ENCODE data around the gene GDF3.
"Not testable (repeated sequence)": the region's sequence is repeated elsewhere in the genome, so short reads cannot be mapped to it uniquely, and the experiment has no call there.

GDF3 gene

GRCh38 chr12:7731486-7731885, 35.9 kb upstream of the GDF3 start:
- CTCF ChIA-PET, result no interaction called here
- H3K27ac ChIP-seq (ENCODE audit: extremely low read depth, low read depth, low read length), result no peak overlapping the region
- no peak overlapping the region for H3K4me3 ChIP-seq (ENCODE audit: low read depth, low read length)
- no peak for TF ChIP-seq ZNF626 (tag by site-specific recombination; IDR thresholded peaks at IDR 0.05)
- TF ChIP-seq, protein P1, sequence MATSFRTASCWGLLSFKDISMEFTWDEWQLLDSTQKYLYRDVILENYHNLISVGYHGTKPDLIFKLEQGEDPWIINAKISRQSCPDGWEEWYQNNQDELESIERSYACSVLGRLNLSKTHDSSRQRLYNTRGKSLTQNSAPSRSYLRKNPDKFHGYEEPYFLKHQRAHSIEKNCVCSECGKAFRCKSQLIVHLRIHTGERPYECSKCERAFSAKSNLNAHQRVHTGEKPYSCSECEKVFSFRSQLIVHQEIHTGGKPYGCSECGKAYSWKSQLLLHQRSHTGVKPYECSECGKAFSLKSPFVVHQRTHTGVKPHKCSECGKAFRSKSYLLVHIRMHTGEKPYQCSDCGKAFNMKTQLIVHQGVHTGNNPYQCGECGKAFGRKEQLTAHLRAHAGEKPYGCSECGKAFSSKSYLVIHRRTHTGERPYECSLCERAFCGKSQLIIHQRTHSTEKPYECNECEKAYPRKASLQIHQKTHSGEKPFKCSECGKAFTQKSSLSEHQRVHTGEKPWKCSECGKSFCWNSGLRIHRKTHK (tag by site-specific recombination; IDR thresholded peaks at IDR 0.05), result no peak
- POLR2A ChIA-PET, result no interaction called here
- no peaks in the 10 kb centered on the region for H3K9me3 ChIP-seq (ENCODE audit: control insufficient read depth, insufficient read depth, low read depth, low read length)
- no peaks in the 10 kb centered on the region for H3K4me1 ChIP-seq (ENCODE audit: control insufficient read depth, insufficient read depth, low read length)
- no peaks in the 10 kb centered on the region for H3K36me3 ChIP-seq (ENCODE audit: control insufficient read depth in 2 of 2, insufficient read depth in 1 of 2, low read length in 2 of 2)

DNA sequence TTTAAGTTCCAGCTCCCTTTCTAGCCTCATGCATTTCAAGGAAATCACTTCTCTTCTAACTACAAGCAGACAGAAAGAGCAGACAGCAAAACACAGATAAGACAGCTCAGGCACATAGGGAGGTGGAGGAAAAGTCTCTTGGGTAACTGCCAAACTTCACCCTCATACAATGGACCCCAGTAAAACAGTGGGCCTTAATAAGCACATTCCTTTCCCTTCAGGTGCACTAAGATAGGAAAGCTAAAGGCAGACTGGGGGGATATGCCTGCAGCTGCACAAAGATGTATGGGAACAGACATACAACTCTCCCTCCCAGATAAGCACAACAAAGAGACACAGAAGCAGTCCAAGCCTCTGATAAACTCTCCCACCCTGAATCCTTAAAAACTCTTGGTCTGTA, 35.4 kb upstream of the GDF3 start:
- H3K4me1 ChIP-seq (ENCODE audit: control insufficient read depth, insufficient read depth, low read length); H3K9me3 ChIP-seq (ENCODE audit: control insufficient read depth, insufficient read depth, low read depth, low read length); H3K36me3 ChIP-seq (ENCODE audit: control insufficient read depth in 2 of 2, insufficient read depth in 1 of 2, low read length in 2 of 2); H3K4me3 ChIP-seq (ENCODE audit: low read depth, low read length); H3K27ac ChIP-seq (ENCODE audit: extremely low read depth, low read depth, low read length); CTCF ChIA-PET; POLR2A ChIA-PET: not testable (repeated sequence)

DNA sequence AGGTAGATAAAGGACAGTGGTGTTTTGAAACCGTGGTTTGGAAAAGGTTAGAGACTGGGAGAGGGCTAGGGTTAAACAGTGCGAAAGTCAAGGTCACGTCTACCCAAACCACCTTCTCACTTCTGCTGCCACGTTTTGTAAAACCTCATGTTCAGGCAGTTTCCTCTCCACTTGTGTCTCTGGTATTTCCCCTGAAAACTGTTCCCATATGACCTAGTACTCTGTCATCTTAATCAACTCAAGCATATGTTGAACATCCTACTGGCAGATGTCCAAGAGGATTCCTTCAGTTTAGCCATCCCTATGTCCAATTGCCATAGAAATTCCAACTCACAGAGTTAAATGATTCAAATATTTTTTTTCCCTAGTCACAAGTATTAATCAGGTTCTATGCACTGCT, 34.2 kb upstream of the GDF3 start:
- no peaks in the 10 kb centered on the region for H3K36me3 ChIP-seq (ENCODE audit: control insufficient read depth in 2 of 2, insufficient read depth in 1 of 2, low read length in 2 of 2)

GRCh38 chr12:7723926-7724325, 28.4 kb upstream of the GDF3 start:
- Histone ChIP-seq H3K27ac (ENCODE audit: extremely low read depth, low read depth, low read length) (no peak overlapping the region), H3K4me3 (ENCODE audit: low read depth, low read length) (no peak overlapping the region), H3K36me3 (ENCODE audit: control insufficient read depth in 2 of 2, insufficient read depth in 1 of 2, low read length in 2 of 2) (no peaks in the 10 kb centered on the region), H3K4me1 (ENCODE audit: control insufficient read depth, insufficient read depth, low read length) (no peaks in the 10 kb centered on the region), H3K9me3 (ENCODE audit: control insufficient read depth, insufficient read depth, low read depth, low read length) (no peaks in the 10 kb centered on the region)
- ChIA-PET CTCF (interaction anchor here (0.7 to 1.0 kb wide), 2 partner anchors 46 to 82 kb away, joined by 3 to 4 read pairs; no protein-coding TSS in a partner anchor), POLR2A (no interaction called here)
- TF ChIP-seq ZSCAN16 (tag by site-specific recombination; IDR thresholded peaks at IDR 0.05) (no peak), SETDB1 (IDR thresholded peaks at IDR 0.05; ENCODE audit: insufficient read length, low read length) (no peak), ZNF394 (tag by site-specific recombination; IDR thresholded peaks at IDR 0.05; ENCODE audit: borderline replicate concordance) (no peak), TSHZ1 (tag by site-specific recombination; IDR thresholded peaks at IDR 0.05; ENCODE audit: borderline replicate concordance) (no peak), ZNF558 (tag by site-specific recombination; IDR thresholded peaks at IDR 0.05) (no peak), ZNF211 (tag by site-specific recombination; IDR thresholded peaks at IDR 0.05; ENCODE audit: low read depth) (no peak), ZNF175 (tag by site-specific recombination; IDR thresholded peaks at IDR 0.05) (no peak), ZNF214 (tag by site-specific recombination; IDR thresholded peaks at IDR 0.05; ENCODE audit: borderline replicate concordance) (no peak), ZNF776 (tag by site-specific recombination; IDR thresholded peaks at IDR 0.05; ENCODE audit: borderline replicate concordance) (no peak), ZFHX2 (tag by site-specific recombination; conservative IDR thresholded peaks at IDR 0.05) (no peak), PRDM6 (tag by site-specific recombination; IDR thresholded peaks at IDR 0.05) (no peak)

More for the DNA sequence above, 34.2 kb upstream of the GDF3 start:
- no peak overlapping the region for H3K27ac ChIP-seq (ENCODE audit: extremely low read depth, low read depth, low read length)
- ChIA-PET POLR2A (no interaction called here), CTCF (no interaction called here)
- H3K4me1 ChIP-seq (ENCODE audit: control insufficient read depth, insufficient read depth, low read length), result no peaks in the 10 kb centered on the region
- no peaks in the 10 kb centered on the region for H3K9me3 ChIP-seq (ENCODE audit: control insufficient read depth, insufficient read depth, low read depth, low read length)
- no peak for TF ChIP-seq GLIS2 (tag by site-specific recombination; IDR thresholded peaks at IDR 0.05)
- no peak for TF ChIP-seq ZNF830 (tag by site-specific recombination; IDR thresholded peaks at IDR 0.05; ENCODE audit: low read depth)
- no peak for TF ChIP-seq HOXC10 (CRISPR knock-in tag; IDR thresholded peaks at IDR 0.05)
- TF ChIP-seq ZNF175 (tag by site-specific recombination; IDR thresholded peaks at IDR 0.05), result no peak
- no peak for TF ChIP-seq YY2 (tag by site-specific recombination; IDR thresholded peaks at IDR 0.05)
- no peak for TF ChIP-seq ZXDB (tag by site-specific recombination; IDR thresholded peaks at IDR 0.05)
- no peak for TF ChIP-seq ZNF274 (IDR thresholded peaks at IDR 0.05; ENCODE audit: low read length)
- no peak for TF ChIP-seq ZNF274 (tag by site-specific recombination; IDR thresholded peaks at IDR 0.05; ENCODE audit: borderline replicate concordance)
- TF ChIP-seq, protein P2, sequence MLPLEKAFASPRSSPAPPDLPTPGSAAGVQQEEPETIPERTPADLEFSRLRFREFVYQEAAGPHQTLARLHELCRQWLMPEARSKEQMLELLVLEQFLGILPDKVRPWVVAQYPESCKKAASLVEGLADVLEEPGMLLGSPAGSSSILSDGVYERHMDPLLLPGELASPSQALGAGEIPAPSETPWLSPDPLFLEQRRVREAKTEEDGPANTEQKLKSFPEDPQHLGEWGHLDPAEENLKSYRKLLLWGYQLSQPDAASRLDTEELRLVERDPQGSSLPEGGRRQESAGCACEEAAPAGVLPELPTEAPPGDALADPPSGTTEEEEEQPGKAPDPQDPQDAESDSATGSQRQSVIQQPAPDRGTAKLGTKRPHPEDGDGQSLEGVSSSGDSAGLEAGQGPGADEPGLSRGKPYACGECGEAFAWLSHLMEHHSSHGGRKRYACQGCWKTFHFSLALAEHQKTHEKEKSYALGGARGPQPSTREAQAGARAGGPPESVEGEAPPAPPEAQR (tag by site-specific recombination; IDR thresholded peaks at IDR 0.05), result no peak
- TF ChIP-seq ZNF221 (tag by site-specific recombination; IDR thresholded peaks at IDR 0.05; ENCODE audit: borderline replicate concordance), result no peak
- TF ChIP-seq ZNF76 (tag by site-specific recombination; IDR thresholded peaks at IDR 0.05; ENCODE audit: borderline replicate concordance, low read depth), result no peak
- no peak for TF ChIP-seq ZBTB8A (tag by site-specific recombination; IDR thresholded peaks at IDR 0.05)
- TF ChIP-seq ZNF623 (tag by site-specific recombination; IDR thresholded peaks at IDR 0.05), result no peak
- TF ChIP-seq ZNF16 (tag by site-specific recombination; IDR thresholded peaks at IDR 0.05; ENCODE audit: low read depth), result no peak
- no peak for TF ChIP-seq ZNF133 (tag by site-specific recombination; IDR thresholded peaks at IDR 0.05)
- H3K4me3 ChIP-seq (ENCODE audit: low read depth, low read length), result no peak overlapping the region

Data from HEK293 (cell line).